ENCODE data around the gene ZSWIM6. TPM values are rescaled to one million over a fixed set of nuclear protein-coding genes. Genes with fewer than 3 reads are reported as not detected.

The ZSWIM6 gene
- total and polyA plus RNA-seq, 8 donors = 2.9 to 39.3 (median 15.4) TPM

DNA sequence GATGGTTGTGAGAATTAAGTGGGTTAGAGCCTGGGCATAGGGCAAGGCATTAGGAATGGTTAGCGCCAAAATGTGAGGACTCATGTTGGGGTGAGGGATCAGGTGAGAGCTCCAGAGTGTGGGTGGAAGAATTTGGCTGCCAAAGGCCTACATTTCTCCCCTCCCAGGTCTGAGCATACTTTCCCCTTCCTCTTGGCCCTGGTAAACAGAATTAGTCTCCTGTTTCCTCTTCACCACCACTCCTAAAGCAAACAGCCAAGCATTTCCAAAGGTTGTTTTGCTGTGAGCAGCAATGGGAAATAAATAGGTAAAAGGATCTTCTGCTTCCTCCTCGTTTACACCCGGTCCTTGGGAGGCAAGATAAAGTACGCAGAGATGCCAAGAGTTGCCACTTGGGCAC is 132.5 kb downstream of the ZSWIM6 start:
- 34 to 61% (median 48%) methylated on average over 4 of the region's 4 CpGs for WGBS, 5 donors
- intact Hi-C loops (cut with DNase I; ENCODE audit: low total_unique reads) = no loop called here
- Histone ChIP-seq H3K27me3 (no peaks in the 10 kb centered on the region), H3K27ac (peak overlapping the region in 4 of 5 donors; percentile 22 to 74 (median 54)), H3K36me3 (no peaks in the 10 kb centered on the region), H3K9me3 (no peaks in the 10 kb centered on the region), H3K4me1 (peaks cover 27 to 91% (median 60%) of the 10 kb centered on the region in 4 donors), H3K4me3 (no peak overlapping the region)
- peak in 1 of 2 donors; percentile 27 for DNase-seq
- TF ChIP-seq, protein P1, sequence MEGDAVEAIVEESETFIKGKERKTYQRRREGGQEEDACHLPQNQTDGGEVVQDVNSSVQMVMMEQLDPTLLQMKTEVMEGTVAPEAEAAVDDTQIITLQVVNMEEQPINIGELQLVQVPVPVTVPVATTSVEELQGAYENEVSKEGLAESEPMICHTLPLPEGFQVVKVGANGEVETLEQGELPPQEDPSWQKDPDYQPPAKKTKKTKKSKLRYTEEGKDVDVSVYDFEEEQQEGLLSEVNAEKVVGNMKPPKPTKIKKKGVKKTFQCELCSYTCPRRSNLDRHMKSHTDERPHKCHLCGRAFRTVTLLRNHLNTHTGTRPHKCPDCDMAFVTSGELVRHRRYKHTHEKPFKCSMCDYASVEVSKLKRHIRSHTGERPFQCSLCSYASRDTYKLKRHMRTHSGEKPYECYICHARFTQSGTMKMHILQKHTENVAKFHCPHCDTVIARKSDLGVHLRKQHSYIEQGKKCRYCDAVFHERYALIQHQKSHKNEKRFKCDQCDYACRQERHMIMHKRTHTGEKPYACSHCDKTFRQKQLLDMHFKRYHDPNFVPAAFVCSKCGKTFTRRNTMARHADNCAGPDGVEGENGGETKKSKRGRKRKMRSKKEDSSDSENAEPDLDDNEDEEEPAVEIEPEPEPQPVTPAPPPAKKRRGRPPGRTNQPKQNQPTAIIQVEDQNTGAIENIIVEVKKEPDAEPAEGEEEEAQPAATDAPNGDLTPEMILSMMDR (IDR thresholded peaks at IDR 0.05) = no peak
- peak in 1 of 3 donors; percentile 52 for TF ChIP-seq POLR2AphosphoS5 (IDR thresholded peaks at IDR 0.05)
- TF ChIP-seq EP300 (IDR thresholded peaks at IDR 0.05) = no peak

DNA sequence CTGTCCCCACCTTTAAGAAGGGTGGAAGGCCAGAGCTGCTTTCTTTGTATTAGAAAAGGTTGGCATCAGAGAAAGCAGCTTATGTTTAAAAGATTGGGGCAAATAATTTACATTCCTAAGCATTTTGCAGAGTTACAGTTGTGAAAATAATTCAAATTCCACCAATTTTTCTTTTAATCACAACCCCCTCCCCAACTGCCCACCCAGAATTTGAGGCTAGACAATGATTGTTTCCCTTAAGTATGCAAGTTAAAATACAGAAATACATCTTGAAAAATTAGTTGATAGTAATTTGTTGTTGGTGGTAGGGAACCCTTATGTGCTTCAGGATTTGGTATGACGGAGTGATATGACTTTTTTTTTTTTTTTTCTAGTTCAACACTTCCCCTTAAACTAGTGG is 133.0 kb downstream of the ZSWIM6 start:
- WGBS, 5 donors = 84 to 92% (median 88%) methylated on average over 1 of the region's 1 CpG
- no peaks in the 10 kb centered on the region for H3K27me3 ChIP-seq
- H3K4me3 ChIP-seq = no peak overlapping the region
- H3K36me3 ChIP-seq = no peaks in the 10 kb centered on the region
- peak overlapping the region in 3 of 5 donors; percentile 41 to 74 (median 68) for H3K27ac ChIP-seq
- peaks cover 27 to 86% (median 59%) of the 10 kb centered on the region in 4 donors for H3K4me1 ChIP-seq
- no peak for TF ChIP-seq POLR2AphosphoS5 (IDR thresholded peaks at IDR 0.05)
- TF ChIP-seq POLR2A (IDR thresholded peaks at IDR 0.05) = no peak
- TF ChIP-seq, protein P1 (IDR thresholded peaks at IDR 0.05) = no peak
- no peak for TF ChIP-seq EP300 (IDR thresholded peaks at IDR 0.05)
- DNase-seq = no peak
- no peaks in the 10 kb centered on the region for H3K9me3 ChIP-seq
- intact Hi-C loops (cut with DNase I; ENCODE audit: low total_unique reads) = no loop called here

DNA sequence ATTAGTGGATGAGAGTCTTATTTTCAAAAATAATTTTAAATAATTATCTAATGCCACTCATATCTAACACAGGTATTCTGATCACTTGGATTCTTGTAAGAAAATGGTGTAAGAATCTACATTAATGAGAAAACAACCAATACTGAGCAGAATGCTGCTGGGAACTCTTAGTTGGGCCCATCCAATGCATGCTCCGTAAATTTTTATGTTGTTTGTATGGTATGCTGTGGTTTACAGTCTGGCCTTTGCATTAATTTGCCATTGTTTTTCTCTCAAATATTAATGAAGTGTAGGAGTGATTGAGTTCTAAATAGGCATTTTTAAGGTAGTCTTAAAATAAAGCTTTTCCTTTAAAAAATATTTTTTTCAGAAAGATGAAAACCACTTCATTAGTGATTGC is 133.4 kb downstream of the ZSWIM6 start:
- TF ChIP-seq EP300 (IDR thresholded peaks at IDR 0.05) (no peak), POLR2A (IDR thresholded peaks at IDR 0.05) (no peak), POLR2AphosphoS5 (IDR thresholded peaks at IDR 0.05) (no peak)
- TF ChIP-seq, protein P1 (IDR thresholded peaks at IDR 0.05) = no peak
- peaks cover 27 to 86% (median 58%) of the 10 kb centered on the region in 4 donors for H3K4me1 ChIP-seq
- DNase-seq = no peak
- intact Hi-C loops (cut with DNase I; ENCODE audit: low total_unique reads) = no loop called here
- H3K27ac ChIP-seq = peak overlapping the region in 1 of 5 donors; percentile 68
- 94 to 100% (median 100%) methylated on average over 1 of the region's 1 CpG for WGBS, 5 donors
- H3K27me3 ChIP-seq = no peaks in the 10 kb centered on the region
- H3K36me3 ChIP-seq = no peaks in the 10 kb centered on the region
- H3K4me3 ChIP-seq = no peak overlapping the region
- no peaks in the 10 kb centered on the region for H3K9me3 ChIP-seq

DNA sequence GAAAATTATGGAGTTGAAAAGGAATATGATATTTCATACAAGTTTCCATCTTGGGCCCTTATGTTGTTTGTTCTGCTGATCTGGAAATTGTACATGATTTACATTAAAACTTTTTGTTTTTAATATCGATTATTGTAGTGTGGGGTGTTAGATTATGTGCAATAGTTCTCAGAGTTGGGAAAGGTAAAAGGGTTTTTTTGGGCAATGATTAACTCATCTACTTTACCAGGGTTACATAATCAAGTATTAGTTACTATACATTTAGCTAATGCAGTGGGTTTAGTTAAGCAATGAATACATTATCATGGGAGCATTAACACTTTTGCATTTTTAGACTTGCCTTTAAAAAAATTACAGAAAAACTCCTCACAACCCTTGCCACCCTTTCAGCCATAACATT is 134.0 kb downstream of the ZSWIM6 start:
- Histone ChIP-seq H3K4me3 (no peak overlapping the region), H3K9me3 (no peaks in the 10 kb centered on the region), H3K4me1 (peaks cover 26 to 80% (median 56%) of the 10 kb centered on the region in 4 donors), H3K36me3 (no peaks in the 10 kb centered on the region), H3K27me3 (no peaks in the 10 kb centered on the region), H3K27ac (no peak overlapping the region)
- DNase-seq = no peak
- TF ChIP-seq POLR2A (IDR thresholded peaks at IDR 0.05) = no peak
- no peak for TF ChIP-seq POLR2AphosphoS5 (IDR thresholded peaks at IDR 0.05)
- no peak for TF ChIP-seq EP300 (IDR thresholded peaks at IDR 0.05)
- TF ChIP-seq, protein P1 (IDR thresholded peaks at IDR 0.05) = no peak
- 66 to 85% (median 75%) methylated on average over 1 of the region's 1 CpG for WGBS, 5 donors
- intact Hi-C loops (cut with DNase I; ENCODE audit: low total_unique reads) = no loop called here

Data from stomach (tissue), 9 donors.